ENCODE measurements around the gene SIGLEC1. TPM values are rescaled to one million over a fixed set of nuclear protein-coding genes. Genes with fewer than 3 reads are reported as not detected.

SIGLEC1 gene
- total RNA-seq, 1 donor from 2014 or later, result not detected

GRCh38 chr20:3744806-3745685 is 32.6 kb upstream of the SIGLEC1 start:
- peaks cover 3% of the 10 kb centered on the region for H3K4me1 ChIP-seq (ENCODE audit: insufficient read depth, low read length)
- no peaks in the 10 kb centered on the region for H3K9me3 ChIP-seq (ENCODE audit: insufficient read depth, low read depth, low read length)
- DNase-seq (ENCODE audit: low read depth) (peak; percentile 31), FAIRE-seq (no peak)
- Mint-ChIP-seq H3K9me3 (ENCODE audit: unreplicated experiment) (peaks cover 3% of the 10 kb centered on the region), H3K4me1 (ENCODE audit: low read depth, unreplicated experiment) (no peaks in the 10 kb centered on the region), H3K27me3 (ENCODE audit: low read depth, unreplicated experiment) (peaks cover 54% of the 10 kb centered on the region), H3K4me3 (ENCODE audit: unreplicated experiment) (peak overlapping the region; percentile 74), H3K27ac (ENCODE audit: unreplicated experiment) (no peak overlapping the region), H3K36me3 (ENCODE audit: low read depth, unreplicated experiment) (no peaks in the 10 kb centered on the region)
- peak overlapping the region; percentile 71 for H3K4me2 ChIP-seq (ENCODE audit: low read length)
- no peak overlapping the region for H3K27ac ChIP-seq (ENCODE audit: low read depth, low read length)
- peaks cover 10% of the 10 kb centered on the region for H3K27me3 ChIP-seq (ENCODE audit: insufficient read depth, low read length)
- no peak overlapping the region for H3K4me3 ChIP-seq (ENCODE audit: insufficient read depth, low read depth, low read length)
- no peaks in the 10 kb centered on the region for H3K36me3 ChIP-seq (ENCODE audit: insufficient read depth, low read length)
- no peaks in the 10 kb centered on the region for H3K79me2 ChIP-seq (ENCODE audit: insufficient read depth, low read length)
- peak overlapping the region; percentile 69 for H2AFZ ChIP-seq (ENCODE audit: low read depth, low read length)
- TF ChIP-seq EZH2 (IDR thresholded peaks at IDR 0.05; ENCODE audit: insufficient read depth, low read length) (no peak), CTCF (IDR thresholded peaks at IDR 0.05; ENCODE audit: insufficient read depth, low read depth, low read length) (no peak)
- H4K20me1 ChIP-seq (ENCODE audit: insufficient read depth, low read length), result no peaks in the 10 kb centered on the region
- no peak overlapping the region for H3K9ac ChIP-seq (ENCODE audit: low read length)

- H3K27me3 ChIP-seq (ENCODE audit: insufficient read depth, low read length), result peaks cover 10% of the 10 kb centered on the region
- Mint-ChIP-seq H3K27ac (ENCODE audit: unreplicated experiment) (no peak overlapping the region), H3K27me3 (ENCODE audit: low read depth, unreplicated experiment) (peaks cover 50% of the 10 kb centered on the region), H3K4me3 (ENCODE audit: unreplicated experiment) (no peak overlapping the region), H3K9me3 (ENCODE audit: unreplicated experiment) (peaks cover 3% of the 10 kb centered on the region), H3K4me1 (ENCODE audit: low read depth, unreplicated experiment) (no peaks in the 10 kb centered on the region), H3K36me3 (ENCODE audit: low read depth, unreplicated experiment) (no peaks in the 10 kb centered on the region)
- FAIRE-seq (no peak), DNase-seq (ENCODE audit: low read depth) (no peak)
- H3K4me1 ChIP-seq (ENCODE audit: insufficient read depth, low read length), result no peaks in the 10 kb centered on the region
- H3K36me3 ChIP-seq (ENCODE audit: insufficient read depth, low read length), result no peaks in the 10 kb centered on the region
- no peaks in the 10 kb centered on the region for H3K79me2 ChIP-seq (ENCODE audit: insufficient read depth, low read length)
- H3K4me3 ChIP-seq (ENCODE audit: insufficient read depth, low read depth, low read length), result no peak overlapping the region
- no peak for TF ChIP-seq EZH2 (IDR thresholded peaks at IDR 0.05; ENCODE audit: insufficient read depth, low read length)
- TF ChIP-seq CTCF (IDR thresholded peaks at IDR 0.05; ENCODE audit: insufficient read depth, low read depth, low read length), result no peak
- no peak overlapping the region for H3K9ac ChIP-seq (ENCODE audit: low read length)
- H2AFZ ChIP-seq (ENCODE audit: low read depth, low read length), result no peak overlapping the region
- H3K4me2 ChIP-seq (ENCODE audit: low read length), result no peak overlapping the region
- no peak overlapping the region for H3K27ac ChIP-seq (ENCODE audit: low read depth, low read length)
- no peaks in the 10 kb centered on the region for H3K9me3 ChIP-seq (ENCODE audit: insufficient read depth, low read depth, low read length)
- H4K20me1 ChIP-seq (ENCODE audit: insufficient read depth, low read length), result no peaks in the 10 kb centered on the region
Measured at GRCh38 chr20:3744037-3744436, 31.6 kb upstream of the SIGLEC1 start.

- no peaks in the 10 kb centered on the region for H4K20me1 ChIP-seq (ENCODE audit: insufficient read depth, low read length)
- no peak overlapping the region for H3K4me3 Mint-ChIP-seq (ENCODE audit: unreplicated experiment)
- H3K4me3 ChIP-seq (ENCODE audit: insufficient read depth, low read depth, low read length), result no peak overlapping the region
- peaks cover 10% of the 10 kb centered on the region for H3K27me3 ChIP-seq (ENCODE audit: insufficient read depth, low read length)
- FAIRE-seq (no peak), DNase-seq (ENCODE audit: low read depth) (no peak)
- no peaks in the 10 kb centered on the region for H3K4me1 ChIP-seq (ENCODE audit: insufficient read depth, low read length)
- H3K27me3 Mint-ChIP-seq (ENCODE audit: low read depth, unreplicated experiment), result peaks cover 48% of the 10 kb centered on the region
- H3K4me2 ChIP-seq (ENCODE audit: low read length), result no peak overlapping the region
- H3K36me3 ChIP-seq (ENCODE audit: insufficient read depth, low read length), result no peaks in the 10 kb centered on the region
- no peaks in the 10 kb centered on the region for H3K36me3 Mint-ChIP-seq (ENCODE audit: low read depth, unreplicated experiment)
- TF ChIP-seq EZH2 (IDR thresholded peaks at IDR 0.05; ENCODE audit: insufficient read depth, low read length), result no peak
- no peak for TF ChIP-seq CTCF (IDR thresholded peaks at IDR 0.05; ENCODE audit: insufficient read depth, low read depth, low read length)
- H3K9me3 ChIP-seq (ENCODE audit: insufficient read depth, low read depth, low read length), result no peaks in the 10 kb centered on the region
- H2AFZ ChIP-seq (ENCODE audit: low read depth, low read length), result no peak overlapping the region
- H3K27ac ChIP-seq (ENCODE audit: low read depth, low read length), result no peak overlapping the region
- H3K79me2 ChIP-seq (ENCODE audit: insufficient read depth, low read length), result no peaks in the 10 kb centered on the region
- no peak overlapping the region for H3K9ac ChIP-seq (ENCODE audit: low read length)
- no peaks in the 10 kb centered on the region for H3K4me1 Mint-ChIP-seq (ENCODE audit: low read depth, unreplicated experiment)
- peaks cover 3% of the 10 kb centered on the region for H3K9me3 Mint-ChIP-seq (ENCODE audit: unreplicated experiment)
- no peak overlapping the region for H3K27ac Mint-ChIP-seq (ENCODE audit: unreplicated experiment)
Measured at GRCh38 chr20:3743251-3743650, 30.9 kb upstream of the SIGLEC1 start.

All from astrocyte (in vitro differentiated cells and primary cell).